ENCODE data around the gene MALAT1. TPM values are rescaled to one million over a fixed set of nuclear protein-coding genes. Genes with fewer than 3 reads are reported as not detected.

The MALAT1 gene
- polyA plus RNA-seq, 6 donors from 2014 or later = 1,985 to 6,450 (median 3,738) TPM

GRCh38 chr11:65497141-65498041 lies 1.5 kb upstream of the MALAT1 start:
- Mint-ChIP-seq H3K36me3 (no peaks in the 10 kb centered on the region), H3K27me3 (no peaks in the 10 kb centered on the region), H3K9me3 (no peaks in the 10 kb centered on the region), H3K4me3 (no peak overlapping the region), H3K27ac (no peak overlapping the region), H3K4me1 (peaks cover 32 to 39% (median 37%) of the 10 kb centered on the region in 3 donors)
- ATAC-seq (ENCODE audit: low read depth in 2 of 2) (peak; percentile 76 to 81), DNase-seq (peak; percentile 97)

DNA sequence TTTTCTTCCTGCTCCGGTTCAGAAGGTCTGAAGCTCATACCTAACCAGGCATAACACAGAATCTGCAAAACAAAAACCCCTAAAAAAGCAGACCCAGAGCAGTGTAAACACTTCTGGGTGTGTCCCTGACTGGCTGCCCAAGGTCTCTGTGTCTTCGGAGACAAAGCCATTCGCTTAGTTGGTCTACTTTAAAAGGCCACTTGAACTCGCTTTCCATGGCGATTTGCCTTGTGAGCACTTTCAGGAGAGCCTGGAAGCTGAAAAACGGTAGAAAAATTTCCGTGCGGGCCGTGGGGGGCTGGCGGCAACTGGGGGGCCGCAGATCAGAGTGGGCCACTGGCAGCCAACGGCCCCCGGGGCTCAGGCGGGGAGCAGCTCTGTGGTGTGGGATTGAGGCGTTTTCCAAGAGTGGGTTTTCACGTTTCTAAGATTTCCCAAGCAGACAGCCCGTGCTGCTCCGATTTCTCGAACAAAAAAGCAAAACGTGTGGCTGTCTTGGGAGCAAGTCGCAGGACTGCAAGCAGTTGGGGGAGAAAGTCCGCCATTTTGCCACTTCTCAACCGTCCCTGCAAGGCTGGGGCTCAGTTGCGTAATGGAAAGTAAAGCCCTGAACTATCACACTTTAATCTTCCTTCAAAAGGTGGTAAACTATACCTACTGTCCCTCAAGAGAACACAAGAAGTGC lies 661 bp upstream of the MALAT1 start:
- peaks cover 24 to 35% (median 34%) of the 10 kb centered on the region in 3 donors for H3K4me1 Mint-ChIP-seq
- H3K9me3 Mint-ChIP-seq = no peaks in the 10 kb centered on the region
- no peaks in the 10 kb centered on the region for H3K27me3 Mint-ChIP-seq
- DNase-seq = peak; percentile 48
- no peak overlapping the region for H3K4me3 Mint-ChIP-seq
- H3K36me3 Mint-ChIP-seq = no peaks in the 10 kb centered on the region
- H3K27ac Mint-ChIP-seq = no peak overlapping the region
- ATAC-seq (ENCODE audit: low read depth in 2 of 2) = peak; percentile 24 to 40

- H3K27ac Mint-ChIP-seq = no peak overlapping the region
- DNase-seq = no peak
- H3K9me3 Mint-ChIP-seq = no peaks in the 10 kb centered on the region
- peaks cover 25 to 35% (median 34%) of the 10 kb centered on the region in 3 donors for H3K4me1 Mint-ChIP-seq
- peaks cover 0 to 3% of the 10 kb centered on the region in 2 donors for H3K36me3 Mint-ChIP-seq
- H3K27me3 Mint-ChIP-seq = no peaks in the 10 kb centered on the region
- no peak for ATAC-seq (ENCODE audit: low read depth in 2 of 2)
- no peak overlapping the region for H3K4me3 Mint-ChIP-seq
These were observed 193 bp upstream of the MALAT1 start for GRCh38 chr11:65498727-65498976.

GRCh38 chr11:65499713-65500386 lies 1.0 kb downstream of the MALAT1 start:
- H3K36me3 Mint-ChIP-seq = peaks cover 0 to 14% of the 10 kb centered on the region in 2 donors

GRCh38 chr11:65500387-65501185 lies 1.7 kb downstream of the MALAT1 start:
- H3K4me1 Mint-ChIP-seq = peaks cover 35 to 48% (median 43%) of the 10 kb centered on the region in 3 donors
- DNase-seq (no peak), ATAC-seq (ENCODE audit: low read depth in 2 of 2) (no peak)
- no peaks in the 10 kb centered on the region for H3K9me3 Mint-ChIP-seq
- peaks cover 0 to 17% of the 10 kb centered on the region in 2 donors for H3K36me3 Mint-ChIP-seq
- H3K27me3 Mint-ChIP-seq = no peaks in the 10 kb centered on the region
- no peak overlapping the region for H3K4me3 Mint-ChIP-seq
- H3K27ac Mint-ChIP-seq = peak overlapping the region in 1 of 6 donors; percentile 65

More at GRCh38 chr11:65499713-65500386, 1.0 kb downstream of the MALAT1 start:
- no peak for DNase-seq
- Mint-ChIP-seq H3K4me1 (peaks cover 28 to 43% (median 36%) of the 10 kb centered on the region in 3 donors), H3K9me3 (no peaks in the 10 kb centered on the region), H3K4me3 (no peak overlapping the region), H3K27ac (no peak overlapping the region), H3K27me3 (no peaks in the 10 kb centered on the region)
- no peak for ATAC-seq (ENCODE audit: low read depth in 2 of 2)

- ATAC-seq (ENCODE audit: low read depth in 2 of 2) (no peak), DNase-seq (no peak)
- Mint-ChIP-seq H3K9me3 (no peaks in the 10 kb centered on the region), H3K27me3 (no peaks in the 10 kb centered on the region), H3K4me1 (peaks cover 41 to 53% (median 43%) of the 10 kb centered on the region in 3 donors), H3K36me3 (peaks cover 5 to 22% of the 10 kb centered on the region in 2 donors), H3K27ac (peak overlapping the region in 1 of 6 donors; percentile 87), H3K4me3 (no peak overlapping the region)
These were observed 2.3 kb downstream of the MALAT1 start for GRCh38 chr11:65501186-65501471.

DNA sequence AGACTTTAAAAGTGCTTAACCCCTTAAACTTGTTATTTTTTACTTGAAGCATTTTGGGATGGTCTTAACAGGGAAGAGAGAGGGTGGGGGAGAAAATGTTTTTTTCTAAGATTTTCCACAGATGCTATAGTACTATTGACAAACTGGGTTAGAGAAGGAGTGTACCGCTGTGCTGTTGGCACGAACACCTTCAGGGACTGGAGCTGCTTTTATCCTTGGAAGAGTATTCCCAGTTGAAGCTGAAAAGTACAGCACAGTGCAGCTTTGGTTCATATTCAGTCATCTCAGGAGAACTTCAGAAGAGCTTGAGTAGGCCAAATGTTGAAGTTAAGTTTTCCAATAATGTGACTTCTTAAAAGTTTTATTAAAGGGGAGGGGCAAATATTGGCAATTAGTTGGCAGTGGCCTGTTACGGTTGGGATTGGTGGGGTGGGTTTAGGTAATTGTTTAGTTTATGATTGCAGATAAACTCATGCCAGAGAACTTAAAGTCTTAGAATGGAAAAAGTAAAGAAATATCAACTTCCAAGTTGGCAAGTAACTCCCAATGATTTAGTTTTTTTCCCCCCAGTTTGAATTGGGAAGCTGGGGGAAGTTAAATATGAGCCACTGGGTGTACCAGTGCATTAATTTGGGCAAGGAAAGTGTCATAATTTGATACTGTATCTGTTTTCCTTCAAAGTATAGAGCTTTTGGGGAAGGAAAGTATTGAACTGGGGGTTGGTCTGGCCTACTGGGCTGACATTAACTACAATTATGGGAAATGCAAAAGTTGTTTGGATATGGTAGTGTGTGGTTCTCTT lies 2.8 kb downstream of the MALAT1 start:
- Mint-ChIP-seq H3K27ac (peak overlapping the region in 3 of 6 donors; percentile 62 to 87 (median 82)), H3K4me1 (peaks cover 41 to 58% (median 43%) of the 10 kb centered on the region in 3 donors), H3K4me3 (no peak overlapping the region), H3K36me3 (peaks cover 8 to 26% of the 10 kb centered on the region in 2 donors), H3K27me3 (no peaks in the 10 kb centered on the region), H3K9me3 (no peaks in the 10 kb centered on the region)
- DNase-seq = no peak
- ATAC-seq (ENCODE audit: low read depth in 2 of 2) = no peak

DNA sequence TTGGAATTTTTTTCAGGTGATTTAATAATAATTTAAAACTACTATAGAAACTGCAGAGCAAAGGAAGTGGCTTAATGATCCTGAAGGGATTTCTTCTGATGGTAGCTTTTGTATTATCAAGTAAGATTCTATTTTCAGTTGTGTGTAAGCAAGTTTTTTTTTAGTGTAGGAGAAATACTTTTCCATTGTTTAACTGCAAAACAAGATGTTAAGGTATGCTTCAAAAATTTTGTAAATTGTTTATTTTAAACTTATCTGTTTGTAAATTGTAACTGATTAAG lies 3.4 kb downstream of the MALAT1 start:
- peak overlapping the region in 2 of 6 donors; percentile 62 to 87 for H3K27ac Mint-ChIP-seq

DNA sequence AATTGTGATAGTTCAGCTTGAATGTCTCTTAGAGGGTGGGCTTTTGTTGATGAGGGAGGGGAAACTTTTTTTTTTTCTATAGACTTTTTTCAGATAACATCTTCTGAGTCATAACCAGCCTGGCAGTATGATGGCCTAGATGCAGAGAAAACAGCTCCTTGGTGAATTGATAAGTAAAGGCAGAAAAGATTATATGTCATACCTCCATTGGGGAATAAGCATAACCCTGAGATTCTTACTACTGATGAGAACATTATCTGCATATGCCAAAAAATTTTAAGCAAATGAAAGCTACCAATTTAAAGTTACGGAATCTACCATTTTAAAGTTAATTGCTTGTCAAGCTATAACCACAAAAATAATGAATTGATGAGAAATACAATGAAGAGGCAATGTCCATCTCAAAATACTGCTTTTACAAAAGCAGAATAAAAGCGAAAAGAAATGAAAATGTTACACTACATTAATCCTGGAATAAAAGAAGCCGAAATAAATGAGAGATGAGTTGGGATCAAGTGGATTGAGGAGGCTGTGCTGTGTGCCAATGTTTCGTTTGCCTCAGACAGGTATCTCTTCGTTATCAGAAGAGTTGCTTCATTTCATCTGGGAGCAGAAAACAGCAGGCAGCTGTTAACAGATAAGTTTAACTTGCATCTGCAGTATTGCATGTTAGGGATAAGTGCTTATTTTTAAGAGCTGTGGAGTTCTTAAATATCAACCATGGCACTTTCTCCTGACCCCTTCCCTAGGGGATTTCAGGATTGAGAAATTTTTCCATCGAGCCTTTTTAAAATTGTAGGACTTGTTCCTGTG lies 3.9 kb downstream of the MALAT1 start:
- no peak for DNase-seq
- H3K4me3 Mint-ChIP-seq = peak overlapping the region in 1 of 8 donors; percentile 87
- H3K4me1 Mint-ChIP-seq = peaks cover 45 to 62% (median 47%) of the 10 kb centered on the region in 3 donors
- no peaks in the 10 kb centered on the region for H3K27me3 Mint-ChIP-seq
- no peaks in the 10 kb centered on the region for H3K9me3 Mint-ChIP-seq
- H3K36me3 Mint-ChIP-seq = peaks cover 8 to 26% of the 10 kb centered on the region in 2 donors
- no peak for ATAC-seq (ENCODE audit: low read depth in 2 of 2)
- H3K27ac Mint-ChIP-seq = peak overlapping the region in 3 of 6 donors; percentile 24 to 87 (median 83)

More for the DNA sequence above, 3.4 kb downstream of the MALAT1 start:
- H3K9me3 Mint-ChIP-seq = no peaks in the 10 kb centered on the region
- no peak overlapping the region for H3K4me3 Mint-ChIP-seq
- H3K4me1 Mint-ChIP-seq = peaks cover 41 to 58% (median 43%) of the 10 kb centered on the region in 3 donors
- H3K27me3 Mint-ChIP-seq = no peaks in the 10 kb centered on the region
- DNase-seq (no peak), ATAC-seq (ENCODE audit: low read depth in 2 of 2) (no peak)
- peaks cover 8 to 26% of the 10 kb centered on the region in 2 donors for H3K36me3 Mint-ChIP-seq

GRCh38 chr11:65503368-65503948 lies 4.6 kb downstream of the MALAT1 start:
- peaks cover 8 to 26% of the 10 kb centered on the region in 2 donors for H3K36me3 Mint-ChIP-seq
- DNase-seq (no peak), ATAC-seq (ENCODE audit: low read depth in 2 of 2) (no peak)
- H3K27me3 Mint-ChIP-seq = no peaks in the 10 kb centered on the region
- H3K4me1 Mint-ChIP-seq = peaks cover 48 to 58% (median 52%) of the 10 kb centered on the region in 3 donors
- peak overlapping the region in 2 of 6 donors; percentile 68 to 95 for H3K27ac Mint-ChIP-seq
- H3K4me3 Mint-ChIP-seq = peak overlapping the region in 2 of 8 donors; percentile 85 to 87
- no peaks in the 10 kb centered on the region for H3K9me3 Mint-ChIP-seq

DNA sequence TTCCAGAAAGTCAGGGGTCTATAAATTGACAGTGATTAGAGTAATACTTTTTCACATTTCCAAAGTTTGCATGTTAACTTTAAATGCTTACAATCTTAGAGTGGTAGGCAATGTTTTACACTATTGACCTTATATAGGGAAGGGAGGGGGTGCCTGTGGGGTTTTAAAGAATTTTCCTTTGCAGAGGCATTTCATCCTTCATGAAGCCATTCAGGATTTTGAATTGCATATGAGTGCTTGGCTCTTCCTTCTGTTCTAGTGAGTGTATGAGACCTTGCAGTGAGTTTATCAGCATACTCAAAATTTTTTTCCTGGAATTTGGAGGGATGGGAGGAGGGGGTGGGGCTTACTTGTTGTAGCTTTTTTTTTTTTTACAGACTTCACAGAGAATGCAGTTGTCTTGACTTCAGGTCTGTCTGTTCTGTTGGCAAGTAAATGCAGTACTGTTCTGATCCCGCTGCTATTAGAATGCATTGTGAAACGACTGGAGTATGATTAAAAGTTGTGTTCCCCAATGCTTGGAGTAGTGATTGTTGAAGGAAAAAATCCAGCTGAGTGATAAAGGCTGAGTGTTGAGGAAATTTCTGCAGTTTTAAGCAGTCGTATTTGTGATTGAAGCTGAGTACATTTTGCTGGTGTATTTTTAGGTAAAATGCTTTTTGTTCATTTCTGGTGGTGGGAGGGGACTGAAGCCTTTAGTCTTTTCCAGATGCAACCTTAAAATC lies 5.3 kb downstream of the MALAT1 start:
- Mint-ChIP-seq H3K4me3 (peak overlapping the region in 2 of 8 donors; percentile 85 to 87), H3K27me3 (no peaks in the 10 kb centered on the region), H3K9me3 (no peaks in the 10 kb centered on the region), H3K36me3 (peaks cover 8 to 26% of the 10 kb centered on the region in 2 donors), H3K4me1 (peaks cover 48 to 58% (median 51%) of the 10 kb centered on the region in 3 donors), H3K27ac (peak overlapping the region in 3 of 6 donors; percentile 68 to 95 (median 73))
- ATAC-seq (ENCODE audit: low read depth in 2 of 2) (no peak), DNase-seq (no peak)
